ENCODE measurements around the gene DRC7. TPM values are rescaled to one million over a fixed set of nuclear protein-coding genes. Genes with fewer than 3 reads are reported as not detected.

DRC7 gene
- total RNA-seq, 4 donors from 2014 or later = 0.22 to 7.1 TPM; not detected in 2

GRCh38 chr16:57759541-57760356, 65.1 kb downstream of the DRC7 start:
- Histone ChIP-seq H3K4me3 (replicated peaks in 1 of 3) (no peak overlapping the region), H3K9me3 (no peaks in the 10 kb centered on the region), H3K27ac (no peak overlapping the region), H3K27me3 (no peaks in the 10 kb centered on the region), H3K36me3 (peaks cover 32 to 42% of the 10 kb centered on the region in 2 donors), H3K4me1 (peaks cover 0 to 4% of the 10 kb centered on the region in 2 donors)
- intact Hi-C loops (cut with DNase I) = loop anchor here (5.0 kb wide), 1 partner anchor 243 kb away; the partner anchor contains the start of genes USB1 and ZNF319
- DNase-seq = no peak
- 89 to 91% methylated on average over 17 to 18 of the region's 21 CpGs for WGBS, 2 donors
- TF ChIP-seq CTCF (IDR thresholded peaks at IDR 0.05) (no peak), POLR2A (IDR thresholded peaks at IDR 0.05) (no peak)

GRCh38 chr16:57760357-57761160, 66.0 kb downstream of the DRC7 start:
- WGBS, 2 donors = 89 to 91% methylated on average over 22 to 34 of the region's 40 CpGs
- no peaks in the 10 kb centered on the region for H3K27me3 ChIP-seq
- no peak overlapping the region for H3K27ac ChIP-seq
- H3K4me3 ChIP-seq (replicated peaks in 1 of 3) = no peak overlapping the region
- no peak for TF ChIP-seq POLR2A (IDR thresholded peaks at IDR 0.05)
- TF ChIP-seq CTCF (IDR thresholded peaks at IDR 0.05) = no peak
- DNase-seq = no peak
- peaks cover 40 to 44% of the 10 kb centered on the region in 2 donors for H3K36me3 ChIP-seq
- peaks cover 0 to 4% of the 10 kb centered on the region in 2 donors for H3K4me1 ChIP-seq
- no peaks in the 10 kb centered on the region for H3K9me3 ChIP-seq
- intact Hi-C loops (cut with DNase I) = no loop called here

GRCh38 chr16:57761301-57761700, 66.7 kb downstream of the DRC7 start:
- Histone ChIP-seq H3K9me3 (no peaks in the 10 kb centered on the region), H3K27me3 (no peaks in the 10 kb centered on the region), H3K4me3 (replicated peaks in 1 of 3) (no peak overlapping the region), H3K27ac (no peak overlapping the region), H3K36me3 (peaks cover 47 to 52% of the 10 kb centered on the region in 2 donors), H3K4me1 (peaks cover 0 to 4% of the 10 kb centered on the region in 2 donors)
- WGBS, 2 donors = 82 to 84% methylated on average over 8 to 9 of the region's 9 CpGs
- intact Hi-C loops (cut with DNase I) = no loop called here
- DNase-seq = no peak
- TF ChIP-seq CTCF (IDR thresholded peaks at IDR 0.05) (no peak), POLR2A (IDR thresholded peaks at IDR 0.05) (no peak)

- DNase-seq = no peak
- WGBS, 2 donors = 94 to 98% methylated on average over 12 of the region's 12 CpGs
- TF ChIP-seq POLR2A (IDR thresholded peaks at IDR 0.05) (no peak), CTCF (IDR thresholded peaks at IDR 0.05) (no peak)
- no peak overlapping the region for H3K27ac ChIP-seq
- intact Hi-C loops (cut with DNase I) = no loop called here
- H3K4me1 ChIP-seq = peaks cover 0 to 4% of the 10 kb centered on the region in 2 donors
- no peaks in the 10 kb centered on the region for H3K27me3 ChIP-seq
- H3K4me3 ChIP-seq (replicated peaks in 1 of 3) = no peak overlapping the region
- H3K9me3 ChIP-seq = no peaks in the 10 kb centered on the region
- peaks cover 54 to 58% of the 10 kb centered on the region in 2 donors for H3K36me3 ChIP-seq
These were observed 67.4 kb downstream of the DRC7 start for GRCh38 chr16:57761957-57762356.

Data from thyroid gland (tissue), 4 donors.